Peyer's patch (tissue), 4 donors: ENCODE measurements around the gene ZNF33B. TPM values are rescaled to one million over a fixed set of nuclear protein-coding genes. Genes with fewer than 3 reads are reported as not detected.

Experiments
- DNase-seq, 3 donors: peaks; one replicate each; pipeline ENCODE4 v3.0.0-alpha.2; 2017 to 2019
- H3K27ac ChIP-seq, 4 donors: fragments of 200-600 bp; sonication (generic); one replicate each; pipeline ENCODE4 v1.5.1; 2016 to 2019
- H3K27me3 ChIP-seq, 2 donors: fragments of 200-600 bp; sonication (generic); one replicate each; pipeline ENCODE4 v1.5.1; 2019
- H3K36me3 ChIP-seq, 3 donors: fragments of 200-600 bp; sonication (generic); one replicate each; pipeline ENCODE4 v1.5.1; 2016 to 2019
- H3K4me1 ChIP-seq, 4 donors: fragments of 200-600 bp; sonication (generic); one replicate each; pipeline ENCODE4 v1.5.1; 2016 to 2019
- H3K4me3 ChIP-seq, 4 donors: fragments of 200-600 bp; sonication (generic); 1 replicate in 3 of 4; 2 replicates in 1 of 4; pipeline ENCODE4 v1.5.1; 2016 to 2019; ENCODE audit warnings: mild to moderate bottlenecking in 1 of 4
- H3K9me3 ChIP-seq, 4 donors: fragments of 200-600 bp; sonication (generic); one replicate each; pipeline ENCODE4 v1.5.1; 2016 to 2019; ENCODE audit warnings: mild to moderate bottlenecking in 1 of 4
- CTCF ChIP-seq, 6 experiments: fragments of 450-650 bp in 4 of 6; fragments of 200-600 bp in 2 of 6; sonication (generic) in 1 of 6; IDR thresholded peaks; one replicate each; pipeline ENCODE4 v1.5.1; 2017 to 2019; ENCODE audit warnings: antibody characterized with exemption in 6 of 6, mild to moderate bottlenecking in 3 of 6, moderate library complexity in 1 of 6
- POLR2A ChIP-seq, 2 donors: fragments of 450-650 bp; IDR thresholded peaks; one replicate each; pipeline ENCODE4 v1.5.1; 2017; ENCODE audit warnings: antibody characterized with exemption in 2 of 2, mild to moderate bottlenecking in 2 of 2, moderate library complexity in 2 of 2
- total RNA-seq, 4 donors: library from RNA; depleted of rRNA; stranded (reverse); fragments of >200 nt; gene quantifications; one replicate each; pipeline ENCODE4 v1.1.0, GENCODE V29; 2016

The ZNF33B gene
- total RNA-seq, 4 donors from 2014 or later = 7.4 to 140 (median 19.0) TPM

GRCh38 chr10:42645103-42645502 lies 6.7 kb upstream of the ZNF33B start:
- Histone ChIP-seq H3K27me3 (no peaks in the 10 kb centered on the region), H3K4me3 (no peak overlapping the region), H3K9me3 (no peaks in the 10 kb centered on the region), H3K4me1 (peaks cover 0 to 4% (median under 1%) of the 10 kb centered on the region in 4 donors), H3K27ac (no peak overlapping the region), H3K36me3 (no peaks in the 10 kb centered on the region)
- DNase-seq = no peak
- TF ChIP-seq CTCF (IDR thresholded peaks at IDR 0.05) (no peak), POLR2A (IDR thresholded peaks at IDR 0.05) (no peak)

- peaks cover 0 to 31% (median 5%) of the 10 kb centered on the region in 4 donors for H3K4me1 ChIP-seq
- no peaks in the 10 kb centered on the region for H3K36me3 ChIP-seq
- peak in 1 of 3 donors; percentile 51 for DNase-seq
- peak overlapping the region in 3 of 4 donors; percentile 57 to 89 (median 84) for H3K27ac ChIP-seq
- no peaks in the 10 kb centered on the region for H3K27me3 ChIP-seq
- TF ChIP-seq POLR2A (IDR thresholded peaks at IDR 0.05) (no peak), CTCF (IDR thresholded peaks at IDR 0.05) (no peak)
- H3K4me3 ChIP-seq = no peak overlapping the region
- H3K9me3 ChIP-seq = no peaks in the 10 kb centered on the region
Measured at GRCh38 chr10:42640610-42641229, 2.4 kb upstream of the ZNF33B start.

- peak overlapping the region; percentile 84 to 97 (median 96) for H3K27ac ChIP-seq
- H3K27me3 ChIP-seq = no peaks in the 10 kb centered on the region
- peak overlapping the region; percentile 65 to 89 (median 74) for H3K4me3 ChIP-seq
- no peak for DNase-seq
- H3K9me3 ChIP-seq = no peaks in the 10 kb centered on the region
- H3K36me3 ChIP-seq = no peaks in the 10 kb centered on the region
- TF ChIP-seq POLR2A (IDR thresholded peaks at IDR 0.05) = no peak
- no peak for TF ChIP-seq CTCF (IDR thresholded peaks at IDR 0.05)
- H3K4me1 ChIP-seq = peaks cover 0 to 34% (median 5%) of the 10 kb centered on the region in 4 donors
Measured at GRCh38 chr10:42638821-42639270, 476 bp upstream of the ZNF33B start.

GRCh38 chr10:42637648-42638054 lies 719 bp downstream of the ZNF33B start:
- Histone ChIP-seq H3K4me3 (peak overlapping the region; percentile 65 to 89 (median 74)), H3K27ac (peak overlapping the region; percentile 84 to 97 (median 96)), H3K4me1 (peaks cover 0 to 34% (median 5%) of the 10 kb centered on the region in 4 donors), H3K9me3 (no peaks in the 10 kb centered on the region), H3K36me3 (peaks cover 0 to 4% (median 0%) of the 10 kb centered on the region in 3 donors), H3K27me3 (no peaks in the 10 kb centered on the region)
- TF ChIP-seq CTCF (IDR thresholded peaks at IDR 0.05) = no peak
- TF ChIP-seq POLR2A (IDR thresholded peaks at IDR 0.05) = no peak
- peak in 1 of 3 donors; percentile 49 for DNase-seq

GRCh38 chr10:42637142-42637541 lies 1.2 kb downstream of the ZNF33B start:
- no peaks in the 10 kb centered on the region for H3K27me3 ChIP-seq
- no peak for TF ChIP-seq POLR2A (IDR thresholded peaks at IDR 0.05)
- TF ChIP-seq CTCF (IDR thresholded peaks at IDR 0.05) = no peak
- H3K27ac ChIP-seq = peak overlapping the region in 3 of 4 donors; percentile 84 to 97 (median 96)
- no peaks in the 10 kb centered on the region for H3K9me3 ChIP-seq
- H3K36me3 ChIP-seq = peaks cover 0 to 6% (median 0%) of the 10 kb centered on the region in 3 donors
- peaks cover 0 to 34% (median 5%) of the 10 kb centered on the region in 4 donors for H3K4me1 ChIP-seq
- no peak for DNase-seq
- peak overlapping the region in 2 of 4 donors; percentile 75 to 89 for H3K4me3 ChIP-seq
